ENCODE measurements around the gene WDR4.
A peak's percentile ranks its signal among the peaks of the same experiment; 100 is the strongest.
"Not testable (repeated sequence)": the region's sequence is repeated elsewhere in the genome, so short reads cannot be mapped to it uniquely, and the experiment has no call there.

WDR4 gene

GRCh38 chr21:42851812-42852665 is 27.3 kb downstream of the WDR4 start:
- DNase-seq, result no peak

GRCh38 chr21:42850866-42851391 is 28.4 kb downstream of the WDR4 start:
- DNase-seq, result peak; percentile 54

GRCh38 chr21:42850463-42850862 is 28.9 kb downstream of the WDR4 start:
- DNase-seq, result no peak

GRCh38 chr21:42849759-42850412 is 29.5 kb downstream of the WDR4 start:
- no peak for DNase-seq

GRCh38 chr21:42848932-42849758 is 30.2 kb downstream of the WDR4 start:
- no peak for DNase-seq

- DNase-seq, result not testable (repeated sequence)
Measured at GRCh38 chr21:42848144-42848931, 31.0 kb downstream of the WDR4 start.

GRCh38 chr21:42847726-42848125 is 31.6 kb downstream of the WDR4 start:
- no peak for DNase-seq

- no peak for DNase-seq
Measured at GRCh38 chr21:42847051-42847707, 32.2 kb downstream of the WDR4 start.

GRCh38 chr21:42846221-42846620 is 33.1 kb downstream of the WDR4 start:
- DNase-seq, result no peak

GRCh38 chr21:42845296-42845965 is 33.9 kb downstream of the WDR4 start:
- no peak for DNase-seq

- no peak for DNase-seq
Measured at GRCh38 chr21:42844411-42845113, 34.8 kb downstream of the WDR4 start.

GRCh38 chr21:42843056-42843455 is 36.3 kb downstream of the WDR4 start:
- no peak for DNase-seq

- not testable (repeated sequence) for DNase-seq
Measured at GRCh38 chr21:42841916-42842655, 37.3 kb downstream of the WDR4 start.

GRCh38 chr21:42841156-42841915 is 38.0 kb downstream of the WDR4 start:
- no peak for DNase-seq

GRCh38 chr21:42840411-42841155 is 38.8 kb downstream of the WDR4 start:
- no peak for DNase-seq

- DNase-seq, result no peak
Measured at GRCh38 chr21:42839271-42840231, 39.8 kb downstream of the WDR4 start.

- not testable (repeated sequence) for DNase-seq
Measured at GRCh38 chr21:42838212-42838690, 41.1 kb downstream of the WDR4 start.

All from stimulated activated CD4-positive, alpha-beta T cell treated with anti-CD3 and anti-CD28 coated beads, Interleukin-15, amount 100 ng/mL, for 24 hours (primary cell).